ENCODE data around the gene ING5.

DNA sequence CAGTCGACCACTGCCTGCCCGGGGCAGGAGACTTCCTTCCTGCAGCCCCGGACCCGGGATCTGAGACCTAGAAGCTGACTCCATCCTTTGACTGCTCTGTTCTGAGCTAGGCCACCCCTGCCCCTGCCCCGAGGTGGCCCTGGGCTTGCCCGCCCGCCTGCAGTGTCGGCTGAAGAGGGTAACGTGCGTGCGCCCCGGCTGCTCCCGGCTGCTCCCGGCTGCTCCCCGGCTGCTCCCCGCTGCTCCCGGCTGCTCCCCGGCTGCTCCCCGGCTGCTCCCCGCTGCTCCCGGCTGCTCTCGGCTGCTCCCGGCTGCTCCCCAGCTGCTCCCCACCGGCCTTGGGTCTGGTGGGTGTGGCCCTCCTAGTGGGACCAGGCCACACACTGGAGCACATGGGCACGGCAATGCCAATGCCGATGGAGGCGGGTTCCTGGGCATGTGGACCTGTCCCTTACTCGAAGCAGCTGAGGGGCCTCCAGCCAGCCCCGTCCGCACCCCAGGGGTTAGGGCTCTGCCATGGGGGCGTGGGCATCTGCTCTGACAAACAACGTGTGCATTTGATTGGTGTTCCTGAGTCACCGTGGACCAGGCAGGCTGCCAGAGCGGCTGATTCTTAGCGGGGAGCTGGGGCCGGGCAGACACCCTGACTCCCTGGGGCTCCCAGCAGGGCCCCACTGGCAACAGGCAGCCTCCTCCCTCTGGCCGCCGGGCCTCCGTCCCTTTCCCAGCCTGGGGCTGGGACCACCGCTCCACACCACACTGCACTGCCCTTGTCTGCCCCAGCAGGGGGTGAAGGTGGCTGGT, 72.8 kb downstream of the ING5 start:
- TF ChIP-seq, protein P1, sequence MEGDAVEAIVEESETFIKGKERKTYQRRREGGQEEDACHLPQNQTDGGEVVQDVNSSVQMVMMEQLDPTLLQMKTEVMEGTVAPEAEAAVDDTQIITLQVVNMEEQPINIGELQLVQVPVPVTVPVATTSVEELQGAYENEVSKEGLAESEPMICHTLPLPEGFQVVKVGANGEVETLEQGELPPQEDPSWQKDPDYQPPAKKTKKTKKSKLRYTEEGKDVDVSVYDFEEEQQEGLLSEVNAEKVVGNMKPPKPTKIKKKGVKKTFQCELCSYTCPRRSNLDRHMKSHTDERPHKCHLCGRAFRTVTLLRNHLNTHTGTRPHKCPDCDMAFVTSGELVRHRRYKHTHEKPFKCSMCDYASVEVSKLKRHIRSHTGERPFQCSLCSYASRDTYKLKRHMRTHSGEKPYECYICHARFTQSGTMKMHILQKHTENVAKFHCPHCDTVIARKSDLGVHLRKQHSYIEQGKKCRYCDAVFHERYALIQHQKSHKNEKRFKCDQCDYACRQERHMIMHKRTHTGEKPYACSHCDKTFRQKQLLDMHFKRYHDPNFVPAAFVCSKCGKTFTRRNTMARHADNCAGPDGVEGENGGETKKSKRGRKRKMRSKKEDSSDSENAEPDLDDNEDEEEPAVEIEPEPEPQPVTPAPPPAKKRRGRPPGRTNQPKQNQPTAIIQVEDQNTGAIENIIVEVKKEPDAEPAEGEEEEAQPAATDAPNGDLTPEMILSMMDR (IDR thresholded peaks at IDR 0.05): no peak
- TF ChIP-seq ZFX (IDR thresholded peaks at IDR 0.05; ENCODE audit: borderline replicate concordance): no peak
